Measurements from ENCODE around the gene ACER3.
A peak's percentile ranks its signal among the peaks of the same experiment; 100 is the strongest.

Gene ACER3

DNA sequence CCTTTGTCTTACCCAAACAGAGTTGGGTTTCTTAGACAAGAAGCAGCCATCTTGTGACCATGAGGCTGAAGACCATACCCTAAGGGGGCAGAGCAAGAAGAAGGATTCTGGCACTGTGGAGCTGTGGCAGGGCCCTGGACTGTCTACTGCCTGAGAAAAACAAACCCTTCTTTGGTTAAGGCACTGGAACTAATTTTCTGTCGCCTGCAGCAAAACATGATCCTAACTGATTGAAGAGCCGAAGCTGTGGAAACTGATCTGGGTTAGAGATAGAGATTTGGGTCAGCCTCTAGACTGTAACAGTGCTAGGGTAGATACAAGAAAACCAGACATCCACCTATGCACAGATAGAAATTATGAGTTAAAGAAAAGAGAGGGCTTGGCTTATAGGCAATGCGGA is 11.3 kb upstream of the ACER3 start:
- H3K9ac ChIP-seq (ENCODE audit: low read length): no peak overlapping the region
- H3K9me3 ChIP-seq (ENCODE audit: insufficient read depth, low read depth, low read length): no peaks in the 10 kb centered on the region
- H2AFZ ChIP-seq (ENCODE audit: insufficient read depth, low read length, poor library complexity): no peak overlapping the region
- no peak overlapping the region for H3K4me3 ChIP-seq (ENCODE audit: low read depth, low read length)
- no peak for DNase-seq
- H2BK120ac ChIP-seq (ENCODE audit: insufficient read depth, low read length, poor library complexity): no peak overlapping the region
- H2BK12ac ChIP-seq (ENCODE audit: low read length): no peak overlapping the region
- no peak overlapping the region for H3K18ac ChIP-seq (ENCODE audit: low read length)
- H2AK5ac ChIP-seq (ENCODE audit: low read length): no peak overlapping the region
- no CpG with 5 or more reads among the region's 3 CpGs for WGBS (ENCODE audit: extremely low coverage, insufficient coverage, insufficient read length)
- H3K79me2 ChIP-seq (ENCODE audit: control insufficient read depth, insufficient read depth, low read length, poor library complexity): no peaks in the 10 kb centered on the region
- no peaks in the 10 kb centered on the region for H3K79me1 ChIP-seq (ENCODE audit: low read length)
- H3K23ac ChIP-seq (ENCODE audit: low read length): no peak overlapping the region
- H3K14ac ChIP-seq (ENCODE audit: low read length): no peak overlapping the region
- H4K12ac ChIP-seq (ENCODE audit: low read depth, low read length): no peak overlapping the region
- H4K91ac ChIP-seq (ENCODE audit: low read depth, low read length): peak overlapping the region; percentile 42
- H3K27me3 ChIP-seq (ENCODE audit: insufficient read depth, low read length): no peaks in the 10 kb centered on the region
- no peak overlapping the region for H3K4ac ChIP-seq (ENCODE audit: low read depth, low read length)
- no peaks in the 10 kb centered on the region for H3K36me3 ChIP-seq (ENCODE audit: control insufficient read depth in 1 of 2, insufficient read depth in 2 of 2, low read length in 2 of 2)
- H3K4me1 ChIP-seq (ENCODE audit: control insufficient read depth in 1 of 2, insufficient read depth in 2 of 2, low read length in 2 of 2): peaks cover 2 to 17% of the 10 kb centered on the region in 2 experiments
- H3K27ac ChIP-seq (ENCODE audit: low read depth, low read length): no peak overlapping the region
- no peak overlapping the region for H2BK5ac ChIP-seq (ENCODE audit: low read depth, low read length, poor library complexity)
- no peak overlapping the region for H4K8ac ChIP-seq (ENCODE audit: low read depth, low read length)
- H3K4me2 ChIP-seq (ENCODE audit: low read length): no peak overlapping the region

DNA sequence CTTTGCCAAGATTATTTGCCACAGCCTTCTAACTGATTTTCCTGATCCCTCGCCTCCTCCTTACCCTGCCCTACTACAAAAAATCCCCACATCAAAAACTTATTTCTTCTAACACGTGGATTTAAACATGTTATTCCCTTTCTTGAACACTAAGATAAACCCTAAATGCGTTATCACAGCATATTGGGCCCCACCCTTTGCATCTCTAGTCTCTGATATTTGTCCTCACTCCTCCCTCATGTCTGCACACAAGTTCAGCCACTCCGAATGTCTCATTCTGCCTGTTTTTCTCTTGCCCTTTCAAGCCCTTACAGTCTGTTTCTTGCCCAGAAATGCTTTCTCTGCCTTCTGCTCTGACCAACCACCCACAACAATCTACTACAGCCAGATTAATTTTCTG is 10.6 kb upstream of the ACER3 start:
- H3K9ac ChIP-seq (ENCODE audit: low read length): no peak overlapping the region
- no peaks in the 10 kb centered on the region for H3K79me1 ChIP-seq (ENCODE audit: low read length)
- no peak overlapping the region for H3K4ac ChIP-seq (ENCODE audit: low read depth, low read length)
- no peak overlapping the region for H2BK5ac ChIP-seq (ENCODE audit: low read depth, low read length, poor library complexity)
- H2BK12ac ChIP-seq (ENCODE audit: low read length): no peak overlapping the region
- no peak overlapping the region for H2AFZ ChIP-seq (ENCODE audit: insufficient read depth, low read length, poor library complexity)
- 100% methylated on average over 2 of the region's 4 CpGs for WGBS (ENCODE audit: extremely low coverage, insufficient coverage, insufficient read length)
- no peak overlapping the region for H4K91ac ChIP-seq (ENCODE audit: low read depth, low read length)
- DNase-seq: no peak
- no peak overlapping the region for H3K4me3 ChIP-seq (ENCODE audit: low read depth, low read length)
- H4K8ac ChIP-seq (ENCODE audit: low read depth, low read length): no peak overlapping the region
- peaks cover 2 to 17% of the 10 kb centered on the region in 2 experiments for H3K4me1 ChIP-seq (ENCODE audit: control insufficient read depth in 1 of 2, insufficient read depth in 2 of 2, low read length in 2 of 2)
- no peaks in the 10 kb centered on the region for H3K9me3 ChIP-seq (ENCODE audit: insufficient read depth, low read depth, low read length)
- H4K12ac ChIP-seq (ENCODE audit: low read depth, low read length): no peak overlapping the region
- no peak overlapping the region for H3K4me2 ChIP-seq (ENCODE audit: low read length)
- H3K27me3 ChIP-seq (ENCODE audit: insufficient read depth, low read length): no peaks in the 10 kb centered on the region
- no peak overlapping the region for H3K18ac ChIP-seq (ENCODE audit: low read length)
- no peaks in the 10 kb centered on the region for H3K36me3 ChIP-seq (ENCODE audit: control insufficient read depth in 1 of 2, insufficient read depth in 2 of 2, low read length in 2 of 2)
- H3K27ac ChIP-seq (ENCODE audit: low read depth, low read length): no peak overlapping the region
- no peaks in the 10 kb centered on the region for H3K79me2 ChIP-seq (ENCODE audit: control insufficient read depth, insufficient read depth, low read length, poor library complexity)
- H3K23ac ChIP-seq (ENCODE audit: low read length): no peak overlapping the region
- no peak overlapping the region for H2BK120ac ChIP-seq (ENCODE audit: insufficient read depth, low read length, poor library complexity)
- no peak overlapping the region for H3K14ac ChIP-seq (ENCODE audit: low read length)
- no peak overlapping the region for H2AK5ac ChIP-seq (ENCODE audit: low read length)

DNA sequence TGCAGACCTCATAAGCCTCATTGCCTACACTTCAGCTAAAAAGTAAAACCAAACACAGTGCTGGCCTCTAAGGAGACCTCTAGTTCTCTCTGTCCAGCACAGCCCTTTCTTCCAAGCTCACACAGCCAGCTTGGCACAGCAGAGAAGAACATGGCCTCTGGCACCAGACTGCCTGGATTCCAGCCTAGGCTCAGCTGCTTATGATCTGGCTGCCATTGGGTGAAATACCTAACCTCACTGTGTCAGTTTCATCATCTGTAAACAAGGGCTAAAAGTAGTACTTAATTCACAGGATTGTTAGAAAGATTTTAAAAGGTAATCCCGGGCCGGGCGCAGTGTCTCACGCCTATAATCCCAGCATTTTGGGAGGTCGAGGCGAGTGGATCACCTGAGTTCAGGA is 9.9 kb upstream of the ACER3 start:
- H3K27me3 ChIP-seq (ENCODE audit: insufficient read depth, low read length): no peaks in the 10 kb centered on the region
- H3K23ac ChIP-seq (ENCODE audit: low read length): no peak overlapping the region
- H3K18ac ChIP-seq (ENCODE audit: low read length): no peak overlapping the region
- H3K9me3 ChIP-seq (ENCODE audit: insufficient read depth, low read depth, low read length): no peaks in the 10 kb centered on the region
- no peak overlapping the region for H4K12ac ChIP-seq (ENCODE audit: low read depth, low read length)
- H2BK12ac ChIP-seq (ENCODE audit: low read length): no peak overlapping the region
- WGBS (ENCODE audit: extremely low coverage, insufficient coverage, insufficient read length): no CpG with 5 or more reads among the region's 6 CpGs
- no peak overlapping the region for H2BK120ac ChIP-seq (ENCODE audit: insufficient read depth, low read length, poor library complexity)
- DNase-seq: no peak
- peak overlapping the region; percentile 8 for H2AFZ ChIP-seq (ENCODE audit: insufficient read depth, low read length, poor library complexity)
- no peaks in the 10 kb centered on the region for H3K79me2 ChIP-seq (ENCODE audit: control insufficient read depth, insufficient read depth, low read length, poor library complexity)
- no peaks in the 10 kb centered on the region for H3K79me1 ChIP-seq (ENCODE audit: low read length)
- H3K4me2 ChIP-seq (ENCODE audit: low read length): no peak overlapping the region
- H4K8ac ChIP-seq (ENCODE audit: low read depth, low read length): no peak overlapping the region
- H2AK5ac ChIP-seq (ENCODE audit: low read length): no peak overlapping the region
- H4K91ac ChIP-seq (ENCODE audit: low read depth, low read length): no peak overlapping the region
- H3K36me3 ChIP-seq (ENCODE audit: control insufficient read depth in 1 of 2, insufficient read depth in 2 of 2, low read length in 2 of 2): no peaks in the 10 kb centered on the region
- no peak overlapping the region for H3K9ac ChIP-seq (ENCODE audit: low read length)
- no peak overlapping the region for H3K27ac ChIP-seq (ENCODE audit: low read depth, low read length)
- H3K4me1 ChIP-seq (ENCODE audit: control insufficient read depth in 1 of 2, insufficient read depth in 2 of 2, low read length in 2 of 2): peaks cover 2 to 17% of the 10 kb centered on the region in 2 experiments
- H3K14ac ChIP-seq (ENCODE audit: low read length): no peak overlapping the region
- H2BK5ac ChIP-seq (ENCODE audit: low read depth, low read length, poor library complexity): no peak overlapping the region
- H3K4me3 ChIP-seq (ENCODE audit: low read depth, low read length): no peak overlapping the region
- no peak overlapping the region for H3K4ac ChIP-seq (ENCODE audit: low read depth, low read length)

DNA sequence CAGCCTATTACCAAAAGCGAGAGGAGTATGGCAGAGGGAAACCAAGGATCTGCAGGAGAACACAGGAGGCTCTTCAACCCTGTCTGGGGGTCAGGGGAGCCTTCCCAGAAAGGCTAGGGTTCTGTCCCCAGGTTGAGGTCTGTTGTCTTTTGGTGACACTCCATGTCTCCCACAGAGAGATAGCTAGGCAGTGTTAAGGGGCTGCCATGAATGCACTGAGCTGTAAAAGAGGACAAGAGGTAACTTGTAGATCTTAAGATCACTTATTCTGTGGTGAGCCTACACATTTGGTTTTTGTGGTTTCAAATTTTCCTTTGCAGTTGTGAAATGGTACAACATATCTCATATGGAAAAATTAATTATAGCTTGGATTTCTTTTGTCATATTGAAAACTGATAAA is 6.0 kb upstream of the ACER3 start:
- H2BK12ac ChIP-seq (ENCODE audit: low read length): no peak overlapping the region
- H3K4me3 ChIP-seq (ENCODE audit: low read depth, low read length): no peak overlapping the region
- no peak overlapping the region for H3K9ac ChIP-seq (ENCODE audit: low read length)
- H3K9me3 ChIP-seq (ENCODE audit: insufficient read depth, low read depth, low read length): no peaks in the 10 kb centered on the region
- no peak overlapping the region for H4K8ac ChIP-seq (ENCODE audit: low read depth, low read length)
- H3K18ac ChIP-seq (ENCODE audit: low read length): no peak overlapping the region
- no peak overlapping the region for H3K14ac ChIP-seq (ENCODE audit: low read length)
- H2BK120ac ChIP-seq (ENCODE audit: insufficient read depth, low read length, poor library complexity): no peak overlapping the region
- no peak overlapping the region for H3K23ac ChIP-seq (ENCODE audit: low read length)
- no peak overlapping the region for H2BK5ac ChIP-seq (ENCODE audit: low read depth, low read length, poor library complexity)
- no peak overlapping the region for H3K27ac ChIP-seq (ENCODE audit: low read depth, low read length)
- no peak overlapping the region for H3K4ac ChIP-seq (ENCODE audit: low read depth, low read length)
- WGBS (ENCODE audit: extremely low coverage, insufficient coverage, insufficient read length): no CpG with 5 or more reads among the region's 1 CpG
- no peaks in the 10 kb centered on the region for H3K27me3 ChIP-seq (ENCODE audit: insufficient read depth, low read length)
- H3K4me2 ChIP-seq (ENCODE audit: low read length): no peak overlapping the region
- no peak overlapping the region for H4K91ac ChIP-seq (ENCODE audit: low read depth, low read length)
- H2AFZ ChIP-seq (ENCODE audit: insufficient read depth, low read length, poor library complexity): no peak overlapping the region
- no peak overlapping the region for H2AK5ac ChIP-seq (ENCODE audit: low read length)
- no peak for DNase-seq
- no peaks in the 10 kb centered on the region for H3K79me1 ChIP-seq (ENCODE audit: low read length)
- H3K4me1 ChIP-seq (ENCODE audit: control insufficient read depth in 1 of 2, insufficient read depth in 2 of 2, low read length in 2 of 2): peaks cover 0 to 6% of the 10 kb centered on the region in 2 experiments
- no peak overlapping the region for H4K12ac ChIP-seq (ENCODE audit: low read depth, low read length)
- no peaks in the 10 kb centered on the region for H3K36me3 ChIP-seq (ENCODE audit: control insufficient read depth in 1 of 2, insufficient read depth in 2 of 2, low read length in 2 of 2)
- no peaks in the 10 kb centered on the region for H3K79me2 ChIP-seq (ENCODE audit: control insufficient read depth, insufficient read depth, low read length, poor library complexity)

Data from trophoblast cell (in vitro differentiated cells and primary cell).